K562 (cell line): ENCODE results near the gene GPATCH2L. TPM values are rescaled to one million over a fixed set of nuclear protein-coding genes. Genes with fewer than 3 reads are reported as not detected.

Experiments used
- CBX8 ChIP-seq: fragments of 200-600 bp; sonication (generic); IDR thresholded peaks from 2 replicates; pipeline ENCODE4 v1.6.1; 2012; ENCODE audit warnings: borderline replicate concordance, mixed run types, low read depth, mild to moderate bottlenecking, moderate library complexity, mixed read lengths, low read length, control low read depth, inconsistent platforms; ENCODE audit not compliant: poor library complexity, severe bottlenecking; ENCODE audit errors: extremely low read depth
- CHCHD3 ChIP-seq: fragments of 250-450 bp; sonication (Bioruptor Pico); IDR thresholded peaks from 2 replicates; pipeline ENCODE4 v2.1.2; 2022; ENCODE audit warnings: mild to moderate bottlenecking
- E2F8 ChIP-seq: fragments of 450-650 bp; IDR thresholded peaks from 2 replicates; pipeline ENCODE4 v1.7.1; 2018; ENCODE audit warnings: mild to moderate bottlenecking, low read depth; ENCODE audit not compliant: partially characterized antibody
- EHMT2 ChIP-seq: fragments of 450-650 bp; IDR thresholded peaks from 2 replicates; pipeline ENCODE4 v1.6.1; 2018; ENCODE audit warnings: antibody characterized with exemption
- EP400 ChIP-seq: fragments of 450-650 bp; IDR thresholded peaks from 2 replicates; pipeline ENCODE4 v1.6.1; 2017; ENCODE audit warnings: antibody characterized with exemption, mild to moderate bottlenecking, moderate library complexity
- FIP1L1 ChIP-seq: fragments of 200-400 bp; formaldehyde crosslinking; IDR thresholded peaks from 2 replicates; pipeline ENCODE4 v1.6.1; 2018; ENCODE audit warnings: mild to moderate bottlenecking, low read depth, low read length; ENCODE audit not compliant: poor library complexity, severe bottlenecking
- FOXK2 ChIP-seq, 2 experiments: fragments of 450-650 bp; IDR thresholded peaks in 1 of 2; conservative IDR thresholded peaks in 1 of 2; 2 replicates each; pipeline ENCODE4 v1.6.1; 2016; ENCODE audit warnings: low read depth in 2 of 2, mild to moderate bottlenecking in 1 of 2
- HOMEZ ChIP-seq: fragments of 250-450 bp; sonication (Bioruptor Pico); IDR thresholded peaks from 2 replicates; pipeline ENCODE4 v1.4.0; 2020; ENCODE audit warnings: mild to moderate bottlenecking, moderate library complexity
- IFI16 ChIP-seq: fragments of 250-450 bp; sonication (Bioruptor Pico); IDR thresholded peaks from 2 replicates; pipeline ENCODE4 v2.1.2; 2022; ENCODE audit warnings: mild to moderate bottlenecking, inconsistent platforms
- NCOR1 ChIP-seq: fragments of 450-650 bp; IDR thresholded peaks from 2 replicates; pipeline ENCODE4 v1.6.1; 2016; ENCODE audit warnings: mild to moderate bottlenecking, moderate library complexity
- NFATC3 ChIP-seq: fragments of 450-650 bp; IDR thresholded peaks from 2 replicates; pipeline ENCODE4 v1.6.1; 2017; ENCODE audit warnings: mild to moderate bottlenecking
- PHF8 ChIP-seq: fragments of 200-600 bp; sonication (generic); IDR thresholded peaks from 2 replicates; pipeline ENCODE4 v1.6.1; 2012; ENCODE audit warnings: mixed run types, mild to moderate bottlenecking, inconsistent platforms, low read length, moderate library complexity, borderline replicate concordance
- POLR2G ChIP-seq: fragments of 200-400 bp; formaldehyde crosslinking; IDR thresholded peaks from 2 replicates; pipeline ENCODE4 v1.6.1; 2017; ENCODE audit warnings: low read depth, mild to moderate bottlenecking, antibody characterized with exemption, low read length, moderate library complexity
- SUPT5H ChIP-seq: fragments of 450-650 bp; IDR thresholded peaks from 2 replicates; pipeline ENCODE4 v1.6.1; 2016
- USF2 ChIP-seq: sonication (generic); formaldehyde crosslinking; IDR thresholded peaks from 2 replicates; pipeline ENCODE4 v1.5.0; 2020; ENCODE audit warnings: missing genetic modification reagents
- ZBTB26 ChIP-seq: fragments of 450-650 bp; formaldehyde crosslinking; IDR thresholded peaks from 2 replicates; pipeline ENCODE4 v1.4.0; 2022; ENCODE audit warnings: missing genetic modification characterization
- ZBTB7A ChIP-seq: IDR thresholded peaks from 2 replicates; pipeline ENCODE4 v1.6.1; 2011; ENCODE audit warnings: low read depth, mild to moderate bottlenecking, low read length, moderate library complexity, borderline replicate concordance; ENCODE audit not compliant: control insufficient read depth
- ZNF408 ChIP-seq: fragments of 250-450 bp; sonication (Bioruptor Pico); IDR thresholded peaks from 2 replicates; pipeline ENCODE4 v1.4.0; 2020; ENCODE audit warnings: low read depth, mild to moderate bottlenecking, moderate library complexity
- ZNF655 ChIP-seq: fragments of 250-450 bp; sonication (Bioruptor Pico); IDR thresholded peaks from 2 replicates; pipeline ENCODE4 v1.5.0; 2021
- polyA plus RNA-seq, 8 experiments: library from polyadenylated mRNA; depleted of rRNA in 4 of 8; stranded (reverse) in 5 of 8; unstranded in 3 of 8; fragments of >200 nt; fragmentation: Nextera tagmentation in 2 of 8; fragmentation: Illumina TruSeq in 1 of 8; extraction: Ambion mirVana in 2 of 8; extraction: Trizol in 1 of 8; gene quantifications; 2 replicates each; pipeline versions ENCODE4 v1.2.1 to v1.2.3, GENCODE V29; 2011 to 2014; ENCODE audit warnings: inconsistent platforms in 1 of 8, missing spikeins in 1 of 8
- total RNA-seq, 7 experiments: library from RNA; depleted of rRNA in 6 of 7; stranded (reverse); fragments of >200 nt in 6 of 7; fragmentation: Illumina TruSeq in 2 of 7; extraction: Trizol in 2 of 7; gene quantifications; 2 replicates each; pipeline versions ENCODE4 v1.2.1 to v1.2.3, GENCODE V29; 2011 to 2021; ENCODE audit warnings: low replicate concordance in 1 of 7

Gene GPATCH2L
- total and polyA plus RNA-seq, 9 of the 15 experiments (the other 6 are each of a cell fraction or from before 2014, with no cell fraction given): 13.1 to 39.6 (median 20.0) TPM

GRCh38 chr14:76151398-76152332 lies at the start of gene GPATCH2L (continued):
- TF ChIP-seq E2F8: peak; percentile 37
- peak; percentile 25; the same call in 1 of the 2 replicates for TF ChIP-seq ZBTB7A
- peak; percentile 65 for TF ChIP-seq EHMT2
- peak; percentile 89 for TF ChIP-seq SUPT5H
- TF ChIP-seq ZBTB26 (CRISPR knock-in tag): no peak
- TF ChIP-seq FOXK2 (conservative IDR thresholded peaks at IDR 0.05 in 1 of 2, IDR thresholded peaks at IDR 0.05 in 1 of 2; ENCODE audit: low read depth in 2 of 2): no peak
- TF ChIP-seq CHCHD3: no peak
- peak; percentile 28 for TF ChIP-seq FIP1L1
- TF ChIP-seq EP400: 0 out of 2 replicates have a peak, but pooled peaks have one; percentile 17
- TF ChIP-seq HOMEZ: no peak
- peak; percentile 91; the same call in 1 of the 2 replicates for TF ChIP-seq PHF8
- TF ChIP-seq IFI16 (CRISPR knock-in tag): no peak
- TF ChIP-seq ZNF655: no peak
- peak; percentile 90 for TF ChIP-seq POLR2G
- no peak for TF ChIP-seq NCOR1
- TF ChIP-seq ZNF408 (CRISPR knock-in tag): no peak
- no peak for TF ChIP-seq CBX8
- TF ChIP-seq USF2 (CRISPR knock-in tag): 0 out of 2 replicates have a peak, but pooled peaks have one; percentile 7
- no peak for TF ChIP-seq NFATC3
